Pulmonary artery endothelial cell (primary cell): ENCODE results near the gene PAK1. TPM values are rescaled to one million over a fixed set of nuclear protein-coding genes. Genes with fewer than 3 reads are reported as not detected.
"Not testable (repeated sequence)": the region's sequence is repeated elsewhere in the genome, so short reads cannot be mapped to it uniquely, and the experiment has no call there.

Experiments used
- DNase-seq: peaks from one replicate; pipeline ENCODE4 v3.0.0-alpha.2; 2011; ENCODE audit warnings: low read depth, low spot score
- total RNA-seq: library from RNA; depleted of rRNA; stranded (reverse); fragments of >200 nt; gene quantifications from 2 replicates; pipeline ENCODE4 v1.2.3, GENCODE V29; 2014

Gene PAK1
- total RNA-seq, result 1.3 and 5.0 TPM in 2 replicates

GRCh38 chr11:77473801-77474683 is at the start of gene PAK1:
PAK1 (minus strand) TSS chr11:77474094; CDS start chr11:77392520, 81,574 bp downstream.
- peak; percentile 4 for DNase-seq

- DNase-seq, result no peak
Measured at GRCh38 chr11:77522215-77522614, 48.3 kb upstream of the PAK1 start.

GRCh38 chr11:77519847-77520246 is 46.0 kb upstream of the PAK1 start:
- DNase-seq, result no peak

- no peak for DNase-seq
Measured at GRCh38 chr11:77518471-77518870, 44.6 kb upstream of the PAK1 start.

GRCh38 chr11:77517753-77518152 is 43.9 kb upstream of the PAK1 start:
- DNase-seq, result no peak

GRCh38 chr11:77517226-77517625 is 43.3 kb upstream of the PAK1 start:
- DNase-seq, result no peak

- DNase-seq, result no peak
Measured at GRCh38 chr11:77515483-77515882, 41.6 kb upstream of the PAK1 start.

GRCh38 chr11:77515063-77515462 is 41.2 kb upstream of the PAK1 start:
- DNase-seq, result no peak

GRCh38 chr11:77512092-77512491 is 38.2 kb upstream of the PAK1 start:
- DNase-seq, result no peak

GRCh38 chr11:77510851-77511250 is 37.0 kb upstream of the PAK1 start:
- no peak for DNase-seq

- DNase-seq, result no peak
Measured at GRCh38 chr11:77510095-77510494, 36.2 kb upstream of the PAK1 start.

GRCh38 chr11:77508019-77508418 is 34.1 kb upstream of the PAK1 start:
- DNase-seq, result no peak

- no peak for DNase-seq
Measured at GRCh38 chr11:77506857-77507256, 33.0 kb upstream of the PAK1 start.

- DNase-seq, result no peak
Measured at GRCh38 chr11:77505956-77506355, 32.1 kb upstream of the PAK1 start.

- DNase-seq, result no peak
Measured at GRCh38 chr11:77503006-77503405, 29.1 kb upstream of the PAK1 start.

- no peak for DNase-seq
Measured at GRCh38 chr11:77502346-77502905, 28.5 kb upstream of the PAK1 start.

- DNase-seq, result no peak
Measured at GRCh38 chr11:77501758-77502157, 27.9 kb upstream of the PAK1 start.

GRCh38 chr11:77497368-77497767 is 23.5 kb upstream of the PAK1 start:
- DNase-seq, result no peak

GRCh38 chr11:77495526-77495925 is 21.6 kb upstream of the PAK1 start:
- DNase-seq, result no peak

- DNase-seq, result not testable (repeated sequence)
Measured at GRCh38 chr11:77490035-77490434, 16.1 kb upstream of the PAK1 start.

GRCh38 chr11:77487790-77488189 is 13.9 kb upstream of the PAK1 start:
- no peak for DNase-seq

- DNase-seq, result no peak
Measured at GRCh38 chr11:77479746-77480352, 6.0 kb upstream of the PAK1 start.

- DNase-seq, result no peak
Measured at GRCh38 chr11:77475206-77475605, 1.3 kb upstream of the PAK1 start.
